HFF-Myc (cell line): ENCODE data around the gene EPB41L2.

ENCODE experiments used
- DNase-seq: peaks from one replicate; pipeline ENCODE4 v3.0.0-alpha.2; 2011; ENCODE audit warnings: low read depth; ENCODE audit errors: extremely low read depth
- H3K4me3 ChIP-seq: replicated peaks from 2 replicates; pipeline ENCODE4 v1.5.1; 2011; ENCODE audit warnings: low read depth, mild to moderate bottlenecking, control low read depth, low read length
- CTCF ChIP-seq: IDR thresholded peaks from 2 replicates; pipeline ENCODE4 v1.5.1; 2012; ENCODE audit warnings: mild to moderate bottlenecking, low read depth, low read length, control low read depth; ENCODE audit errors: missing control alignments

The EPB41L2 gene

DNA sequence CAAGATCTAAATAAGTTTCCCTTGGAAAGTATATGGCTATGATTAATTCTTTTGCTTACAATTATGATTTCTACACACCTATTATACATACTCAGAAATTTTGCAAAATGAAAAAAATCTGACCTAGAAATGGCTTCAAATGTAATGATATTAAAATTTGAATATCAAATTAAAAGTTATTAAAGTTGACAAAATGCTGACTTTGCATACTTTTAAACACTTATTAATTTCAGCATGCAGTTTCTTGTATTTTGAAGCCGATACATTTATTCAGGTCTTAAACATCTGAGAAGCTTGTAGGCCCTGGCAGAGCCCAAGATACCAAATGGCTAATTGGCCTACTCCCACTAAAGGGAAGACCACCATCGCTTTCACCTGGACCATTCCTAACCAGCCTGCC lies 176.1 kb downstream of the EPB41L2 start:
- no peak overlapping the region for H3K4me3 ChIP-seq
- no peak for TF ChIP-seq CTCF
- no peak for DNase-seq

DNA sequence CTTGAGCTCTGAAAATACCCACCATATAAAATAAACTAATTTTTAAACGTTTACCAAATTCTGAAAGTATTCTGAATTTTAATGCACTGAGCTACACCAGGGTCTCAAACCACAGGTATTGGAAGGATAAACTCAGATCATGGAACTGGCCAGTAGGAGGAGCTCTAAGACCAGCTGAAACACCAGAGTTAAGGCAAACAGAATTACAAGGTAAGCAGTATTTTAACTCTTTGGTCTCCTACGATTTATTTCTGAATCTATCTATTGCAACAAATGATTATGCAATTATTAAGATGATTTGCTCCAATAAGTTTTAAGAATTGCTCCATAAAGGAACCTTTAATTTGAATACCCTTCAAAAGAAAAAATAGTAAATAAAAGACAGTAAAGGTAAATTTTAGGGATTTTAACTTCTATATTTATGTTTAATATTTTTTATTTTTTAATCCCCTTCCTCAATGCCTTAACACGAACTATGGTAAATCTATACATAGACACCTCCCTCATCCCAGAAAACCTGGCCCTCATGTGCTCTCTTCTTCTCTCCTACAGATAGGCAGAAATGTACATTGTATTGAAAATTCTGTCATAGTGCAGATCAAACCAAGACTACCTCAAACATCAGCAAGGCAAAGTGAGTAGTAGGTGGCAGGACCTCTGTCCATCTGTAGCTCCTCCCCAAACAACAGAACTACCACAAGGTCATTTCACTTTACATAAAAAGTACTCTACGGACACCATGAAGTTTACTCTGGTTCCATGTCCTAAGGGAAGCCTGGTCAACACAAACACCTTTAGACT lies 177.5 kb downstream of the EPB41L2 start:
- TF ChIP-seq CTCF: peak; percentile 82
- no peak overlapping the region for H3K4me3 ChIP-seq
- peak; percentile 72 for DNase-seq

- TF ChIP-seq CTCF: no peak
- no peak overlapping the region for H3K4me3 ChIP-seq
- no peak for DNase-seq
Observed at GRCh38 chr6:130882370-130882769, 180.7 kb downstream of the EPB41L2 start.

DNA sequence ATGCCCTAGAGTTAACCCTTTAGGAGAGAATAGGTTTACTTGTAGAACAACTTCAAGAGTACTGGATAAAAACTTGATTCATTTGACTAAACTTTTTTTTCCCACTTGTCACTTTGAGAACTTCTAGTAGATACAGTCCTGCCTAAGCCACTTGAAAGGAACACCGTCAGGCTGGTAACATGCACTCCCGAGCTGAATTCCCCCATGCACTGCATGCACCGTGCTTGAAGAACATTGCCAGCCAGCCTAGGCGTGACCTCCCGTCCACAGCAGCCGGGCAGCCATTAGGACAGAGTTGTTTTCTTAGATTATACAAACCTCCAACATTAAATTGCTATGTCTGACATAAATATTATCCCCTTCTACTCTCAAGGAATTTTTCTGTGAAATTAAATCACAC lies 183.2 kb downstream of the EPB41L2 start:
- TF ChIP-seq CTCF: no peak
- no peak for DNase-seq
- H3K4me3 ChIP-seq: no peak overlapping the region

DNA sequence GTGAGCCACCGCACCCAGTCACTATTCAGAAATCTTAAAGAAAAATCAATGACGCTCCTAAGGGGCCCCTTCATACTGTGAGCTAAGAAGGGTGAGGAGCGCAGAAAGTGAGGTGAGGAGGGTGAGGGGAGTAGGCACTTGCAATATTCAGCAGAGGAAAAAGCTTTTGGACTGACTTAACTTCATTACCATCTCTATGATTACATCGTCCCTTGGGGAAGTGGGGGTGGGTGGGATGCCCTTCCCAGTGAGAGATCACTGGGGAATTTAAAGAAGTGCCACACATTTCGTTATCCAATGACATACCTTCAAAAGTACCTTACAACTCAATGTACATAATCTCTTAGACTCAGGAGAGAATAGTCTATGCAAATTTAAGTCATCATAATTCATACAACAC lies 189.3 kb downstream of the EPB41L2 start:
- no peak for TF ChIP-seq CTCF
- no peak for DNase-seq
- no peak overlapping the region for H3K4me3 ChIP-seq

DNA sequence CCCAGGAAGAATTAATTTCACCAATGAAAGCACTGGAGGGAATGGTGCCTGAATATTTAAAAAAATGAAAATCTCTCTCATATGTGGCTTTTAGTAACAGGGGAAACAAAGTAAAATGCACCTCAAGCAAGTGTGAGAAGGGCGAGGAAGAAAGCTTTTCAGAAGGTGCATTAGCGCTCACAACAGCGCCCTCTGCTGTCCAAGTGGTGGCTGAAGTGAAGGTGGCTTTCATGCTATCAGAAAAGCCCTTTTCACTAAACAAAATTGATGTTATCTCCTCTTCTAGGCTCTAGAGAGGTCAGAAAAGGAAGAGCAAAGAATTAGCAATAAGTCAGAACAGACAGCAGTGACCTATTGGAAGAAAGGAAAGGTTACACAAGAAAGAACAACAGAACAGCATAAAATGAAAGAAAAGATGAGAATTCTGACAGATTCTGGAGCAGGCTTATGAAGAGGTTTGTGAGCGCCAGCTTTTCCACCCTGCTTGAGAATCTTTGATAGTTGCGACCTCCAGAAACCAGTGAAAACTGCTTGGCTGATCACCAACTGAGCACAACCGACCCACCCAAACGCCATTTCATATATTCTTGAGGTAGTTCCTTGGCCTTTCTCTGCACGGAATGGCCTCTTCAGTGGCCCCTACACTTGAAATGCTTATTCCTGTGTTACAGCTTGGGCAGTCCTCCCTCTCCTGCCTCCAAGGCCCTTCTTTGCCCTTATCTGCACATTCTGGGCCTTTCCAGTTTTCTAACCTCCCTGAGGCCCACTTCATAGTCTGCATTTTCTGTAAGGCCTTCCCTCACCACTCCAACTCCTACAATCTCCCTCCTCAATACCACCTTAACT lies 190.6 kb downstream of the EPB41L2 start:
- no peak overlapping the region for H3K4me3 ChIP-seq
- peak; percentile 30 for DNase-seq

More for the DNA sequence above, 190.6 kb downstream of the EPB41L2 start:
- TF ChIP-seq CTCF: peak; percentile 98
